ENCODE data around the gene LOC128125822.

- TF ChIP-seq POLR2A (IDR thresholded peaks at IDR 0.05) (no peak), CTCF (IDR thresholded peaks at IDR 0.05) (peak in 3 of 4 experiments; percentile 23 to 50 (median 46))
Measured at GRCh38 chr6:63573899-63574553, 1.7 kb downstream of the LOC128125822 start.

Measured in prostate gland (tissue), 2 donors.